NCI-H1105 treated with DMSO at 0.1 percent for 48 hours (cell line): Measurements from ENCODE around the gene SHOX.

Experiments used
- DNase-seq: peaks from one replicate; lab custom pipeline; 2025; lab: John Stamatoyannopoulos, UW

SHOX gene

GRCh38 chrX:666762-667720 lies 36.5 kb downstream of the SHOX start:
- DNase-seq, result no peak

- no peak for DNase-seq
Observed at GRCh38 chrX:670645-671044, 40.1 kb downstream of the SHOX start.

- no peak for DNase-seq
Observed at GRCh38 chrX:672931-673330, 42.3 kb downstream of the SHOX start.

GRCh38 chrX:675279-675954 lies 44.8 kb downstream of the SHOX start:
- DNase-seq, result no peak

GRCh38 chrX:675955-676295 lies 45.3 kb downstream of the SHOX start:
- no peak for DNase-seq

GRCh38 chrX:677376-677775 lies 46.8 kb downstream of the SHOX start:
- DNase-seq, result no peak

- no peak for DNase-seq
Observed at GRCh38 chrX:679291-679979, 48.8 kb downstream of the SHOX start.

- no peak for DNase-seq
Observed at GRCh38 chrX:680062-680461, 49.5 kb downstream of the SHOX start.

- no peak for DNase-seq
Observed at GRCh38 chrX:681989-682388, 51.4 kb downstream of the SHOX start.

- no peak for DNase-seq
Observed at GRCh38 chrX:682892-683291, 52.3 kb downstream of the SHOX start.

- DNase-seq, result no peak
Observed at GRCh38 chrX:683576-683975, 53.0 kb downstream of the SHOX start.

- no peak for DNase-seq
Observed at GRCh38 chrX:685120-686032, 54.8 kb downstream of the SHOX start.

- DNase-seq, result no peak
Observed at GRCh38 chrX:689983-690382, 59.4 kb downstream of the SHOX start.

- DNase-seq, result no peak
Observed at GRCh38 chrX:694800-695199, 64.2 kb downstream of the SHOX start.

- no peak for DNase-seq
Observed at GRCh38 chrX:698206-698605, 67.6 kb downstream of the SHOX start.

- no peak for DNase-seq
Observed at GRCh38 chrX:700936-701335, 70.3 kb downstream of the SHOX start.

GRCh38 chrX:701673-702072 lies 71.1 kb downstream of the SHOX start:
- DNase-seq, result no peak

GRCh38 chrX:703466-703865 lies 72.9 kb downstream of the SHOX start:
- DNase-seq, result no peak

GRCh38 chrX:703866-704265 lies 73.3 kb downstream of the SHOX start:
- DNase-seq, result no peak
